HCT116 (cell line): Measurements from ENCODE around the gene EPYC.

Experiments used
- CEBPB ChIP-seq: IDR thresholded peaks from 2 replicates; pipeline ENCODE4 v1.6.1; 2012; ENCODE audit warnings: low read depth
- CTCF ChIP-seq, 3 experiments: fragments of 200-600 bp in 1 of 3; sonication (generic) in 1 of 3; IDR thresholded peaks in 2 of 3; conservative IDR thresholded peaks in 1 of 3; 2 replicates each; pipeline ENCODE4 v1.5.1; 2012 to 2017; ENCODE audit warnings: low read depth in 2 of 3, low read length in 2 of 3, antibody characterized with exemption in 1 of 3, borderline replicate concordance in 1 of 3, control low read depth in 1 of 3, mild to moderate bottlenecking in 1 of 3, mixed read lengths in 1 of 3, mixed run types in 1 of 3, moderate library complexity in 1 of 3; ENCODE audit not compliant: insufficient read depth in 1 of 3
- POLR2A ChIP-seq: IDR thresholded peaks from 2 replicates; pipeline ENCODE4 v1.7.0; 2011; ENCODE audit warnings: borderline replicate concordance; ENCODE audit not compliant: insufficient read depth, insufficient read length; ENCODE audit errors: extremely low read depth
- POLR2AphosphoS5 ChIP-seq: IDR thresholded peaks from 2 replicates; pipeline ENCODE4 v1.6.1; 2011; ENCODE audit warnings: mild to moderate bottlenecking, low read depth, low read length, moderate library complexity
- ZFX ChIP-seq: fragments of 450-650 bp; IDR thresholded peaks from 2 replicates; pipeline ENCODE4 v1.6.1; 2017
- TF ChIP-seq, protein P1 (sequence below): IDR thresholded peaks from 2 replicates; pipeline ENCODE4 v1.6.1; 2012; ENCODE audit warnings: low read depth

GRCh38 chr12:90990611-90991010 is 14.2 kb downstream of the EPYC start:
- TF ChIP-seq POLR2AphosphoS5 (no peak), POLR2A (no peak), CTCF (IDR thresholded peaks at IDR 0.05 in 2 of 3, conservative IDR thresholded peaks at IDR 0.05 in 1 of 3; ENCODE audit: borderline replicate concordance in 1 of 3, insufficient read depth in 1 of 3, low read depth in 2 of 3, low read length in 2 of 3) (no peak), CEBPB (no peak), ZFX (no peak)
- TF ChIP-seq, protein P1, sequence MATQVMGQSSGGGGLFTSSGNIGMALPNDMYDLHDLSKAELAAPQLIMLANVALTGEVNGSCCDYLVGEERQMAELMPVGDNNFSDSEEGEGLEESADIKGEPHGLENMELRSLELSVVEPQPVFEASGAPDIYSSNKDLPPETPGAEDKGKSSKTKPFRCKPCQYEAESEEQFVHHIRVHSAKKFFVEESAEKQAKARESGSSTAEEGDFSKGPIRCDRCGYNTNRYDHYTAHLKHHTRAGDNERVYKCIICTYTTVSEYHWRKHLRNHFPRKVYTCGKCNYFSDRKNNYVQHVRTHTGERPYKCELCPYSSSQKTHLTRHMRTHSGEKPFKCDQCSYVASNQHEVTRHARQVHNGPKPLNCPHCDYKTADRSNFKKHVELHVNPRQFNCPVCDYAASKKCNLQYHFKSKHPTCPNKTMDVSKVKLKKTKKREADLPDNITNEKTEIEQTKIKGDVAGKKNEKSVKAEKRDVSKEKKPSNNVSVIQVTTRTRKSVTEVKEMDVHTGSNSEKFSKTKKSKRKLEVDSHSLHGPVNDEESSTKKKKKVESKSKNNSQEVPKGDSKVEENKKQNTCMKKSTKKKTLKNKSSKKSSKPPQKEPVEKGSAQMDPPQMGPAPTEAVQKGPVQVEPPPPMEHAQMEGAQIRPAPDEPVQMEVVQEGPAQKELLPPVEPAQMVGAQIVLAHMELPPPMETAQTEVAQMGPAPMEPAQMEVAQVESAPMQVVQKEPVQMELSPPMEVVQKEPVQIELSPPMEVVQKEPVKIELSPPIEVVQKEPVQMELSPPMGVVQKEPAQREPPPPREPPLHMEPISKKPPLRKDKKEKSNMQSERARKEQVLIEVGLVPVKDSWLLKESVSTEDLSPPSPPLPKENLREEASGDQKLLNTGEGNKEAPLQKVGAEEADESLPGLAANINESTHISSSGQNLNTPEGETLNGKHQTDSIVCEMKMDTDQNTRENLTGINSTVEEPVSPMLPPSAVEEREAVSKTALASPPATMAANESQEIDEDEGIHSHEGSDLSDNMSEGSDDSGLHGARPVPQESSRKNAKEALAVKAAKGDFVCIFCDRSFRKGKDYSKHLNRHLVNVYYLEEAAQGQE: no peak
